K562 (cell line): ENCODE data around the gene HGFAC. TPM values are rescaled to one million over a fixed set of nuclear protein-coding genes. Genes with fewer than 3 reads are reported as not detected.

Experiments used
- ATAC-seq: fragments of 200-7000 bp; cut with Tn5 transposase; 3 replicates; pipeline ENCODE4 v1.9.1; 2020; ENCODE audit warnings: moderate library complexity
- BruUV-seq: library from RNA; stranded (reverse); fragments of 400-500 nt; replicated peaks from 2 replicates; lab custom pipeline; 2021; lab: Mats Ljungman, UMichigan
- CTCF ChIA-PET: fragments of 300-600 bp; formaldehyde crosslinking; extraction: SDS; loops from one replicate; lab custom pipeline; 2021; ENCODE audit warnings: low intra/inter-chr PET ratio; lab: Yijun Ruan, JAX
- POLR2A ChIA-PET: fragments of 300-600, 350-650 bp; sonication (Branson Sonifier 250); formaldehyde crosslinking; extraction: SDS; loops from one replicate; lab custom pipeline; 2021; ENCODE audit warnings: antibody characterized with exemption, inconsistent platforms; lab: Yijun Ruan, JAX
- DNase-seq, 4 experiments: peaks; one replicate each; pipeline versions ENCODE4 v3.0.0 to v3.0.0-alpha.2; 2011 to 2018; ENCODE audit warnings: low spot score in 3 of 4, mixed read lengths in 3 of 4; ENCODE audit errors: extremely low read depth in 1 of 4
- FAIRE-seq: peaks from 2 replicates; lab custom pipeline; 2011; peaks lifted over from hg19 to GRCh38; lab: Jason Lieb, UNC
- H2AFZ ChIP-seq: 2 replicates; pipeline ENCODE4 v1.6.0; 2011; ENCODE audit warnings: low read depth, low read length, control low read depth, inconsistent platforms
- H3K27ac ChIP-seq: fragments of 200-600 bp; 3 replicates; pipeline ENCODE4 v1.8.0; 2011; ENCODE audit warnings: low read depth, mild to moderate bottlenecking, control low read depth, inconsistent platforms, low read length, moderate library complexity, mixed read lengths; ENCODE audit errors: extremely low read depth
- H3K27me3 ChIP-seq, 2 experiments: fragments of 300-600 bp in 1 of 2; 2 replicates in 1 of 2; 3 replicates in 1 of 2; pipeline versions ENCODE4 v1.6.0 to v1.8.0; 2011; ENCODE audit warnings: inconsistent platforms in 2 of 2, low read length in 2 of 2, mild to moderate bottlenecking in 1 of 2, mixed read lengths in 1 of 2, moderate library complexity in 1 of 2; ENCODE audit not compliant: control insufficient read depth in 2 of 2, insufficient read depth in 2 of 2
- H3K36me3 ChIP-seq: fragments of 300-600 bp; 3 replicates; pipeline ENCODE4 v1.8.0; 2011; ENCODE audit warnings: mild to moderate bottlenecking, low read length, inconsistent platforms; ENCODE audit not compliant: control insufficient read depth, insufficient read depth
- H3K4me1 ChIP-seq, 2 experiments: fragments of 200-600 bp in 1 of 2; replicated peaks in 1 of 2; 2 replicates in 1 of 2; 3 replicates in 1 of 2; pipeline versions ENCODE4 v1.5.1 to v1.8.0; 2011; ENCODE audit warnings: inconsistent platforms in 2 of 2, low read length in 2 of 2, mild to moderate bottlenecking in 1 of 2, mixed read lengths in 1 of 2, moderate library complexity in 1 of 2; ENCODE audit not compliant: control insufficient read depth in 2 of 2, insufficient read depth in 2 of 2
- H3K4me2 ChIP-seq: 2 replicates; pipeline ENCODE4 v1.6.1; 2011; ENCODE audit warnings: low read length, control low read depth, inconsistent platforms, mixed read lengths; ENCODE audit not compliant: insufficient read depth
- H3K4me3 ChIP-seq: fragments of 200-600 bp; sonication (generic), shearing (Covaris generic); 2 replicates; pipeline ENCODE4 v1.5.1; 2016; ENCODE audit warnings: control low read depth, inconsistent platforms
- H3K79me2 ChIP-seq: fragments of 200-600 bp; 3 replicates; pipeline ENCODE4 v1.8.0; 2011; ENCODE audit warnings: low read length, inconsistent platforms; ENCODE audit not compliant: control insufficient read depth, insufficient read depth
- H3K9ac ChIP-seq, 2 experiments: 2 replicates each; pipeline versions ENCODE4 v1.6.0 to v1.6.1; 2011; ENCODE audit warnings: low read depth in 2 of 2, low read length in 2 of 2, control low read depth in 1 of 2, inconsistent platforms in 1 of 2, mild to moderate bottlenecking in 1 of 2, mixed read lengths in 1 of 2; ENCODE audit not compliant: insufficient read depth in 1 of 2
- H3K9me1 ChIP-seq: one replicate; pipeline ENCODE4 v1.6.0; 2011; ENCODE audit warnings: inconsistent platforms, mild to moderate bottlenecking, low read length, moderate library complexity; ENCODE audit not compliant: control insufficient read depth, insufficient read depth
- H3K9me3 ChIP-seq: replicated peaks from 2 replicates; pipeline ENCODE4 v1.5.1; 2011; ENCODE audit warnings: low read depth, low read length, inconsistent platforms; ENCODE audit not compliant: control insufficient read depth, insufficient read depth
- H4K20me1 ChIP-seq: replicated peaks from 2 replicates; pipeline ENCODE4 v1.6.1; 2011; ENCODE audit warnings: low read length, inconsistent platforms, mixed read lengths; ENCODE audit not compliant: control insufficient read depth, insufficient read depth
- CTCF ChIP-seq, 3 experiments: IDR thresholded peaks in 2 of 3; conservative IDR thresholded peaks in 1 of 3; 2 replicates each; pipeline ENCODE4 v1.5.1; 2011 to 2012; ENCODE audit warnings: low read length in 3 of 3, mild to moderate bottlenecking in 3 of 3, control low read depth in 2 of 3, improper control_type of control experiment in 1 of 3, inconsistent platforms in 1 of 3, low read depth in 1 of 3, mixed read lengths in 1 of 3, moderate library complexity in 1 of 3; ENCODE audit not compliant: insufficient read depth in 2 of 3
- EP400 ChIP-seq: fragments of 450-650 bp; IDR thresholded peaks from 2 replicates; pipeline ENCODE4 v1.6.1; 2017; ENCODE audit warnings: antibody characterized with exemption, mild to moderate bottlenecking, moderate library complexity
- FOXJ3 ChIP-seq: sonication (generic); formaldehyde crosslinking; IDR thresholded peaks from 2 replicates; pipeline ENCODE4 v1.4.0; 2020; ENCODE audit warnings: mild to moderate bottlenecking, missing genetic modification reagents
- RAD21 ChIP-seq, 2 experiments: fragments of 250-450 bp in 1 of 2; fragments of 450-650 bp in 1 of 2; sonication (Bioruptor Pico) in 1 of 2; formaldehyde crosslinking in 1 of 2; IDR thresholded peaks in 1 of 2; conservative IDR thresholded peaks in 1 of 2; 2 replicates each; pipeline versions ENCODE4 v1.4.0 to v1.8.0; 2020 to 2022; ENCODE audit warnings: mild to moderate bottlenecking in 2 of 2, moderate library complexity in 1 of 2
- REST ChIP-seq, 2 experiments: fragments of 450-650 bp; formaldehyde crosslinking in 1 of 2; IDR thresholded peaks; 2 replicates each; pipeline versions ENCODE4 v1.4.0 to v1.6.1; 2014 to 2020; ENCODE audit warnings: mild to moderate bottlenecking in 2 of 2, borderline replicate concordance in 1 of 2, low read depth in 1 of 2
- STAG1 ChIP-seq: sonication (generic); formaldehyde crosslinking; IDR thresholded peaks from 2 replicates; pipeline ENCODE4 v1.5.0; 2020; ENCODE audit warnings: missing genetic modification reagents, borderline replicate concordance
- ZBTB7A ChIP-seq: IDR thresholded peaks from 2 replicates; pipeline ENCODE4 v1.6.1; 2011; ENCODE audit warnings: low read depth, mild to moderate bottlenecking, low read length, moderate library complexity, borderline replicate concordance; ENCODE audit not compliant: control insufficient read depth
- WGBS: fragments of 100-300 bp; shearing (Covaris generic); methylation state at CpG from one replicate; pipeline ENCODE4 v1.1.6; 2016; ENCODE audit warnings: low coverage, mixed read lengths; ENCODE audit not compliant: insufficient coverage; ENCODE audit errors: missing lambda C conversion rate; 5-methylcytosine and 5-hydroxymethylcytosine counted together
- in situ Hi-C: fragments of 300-500 bp; cut with MboI; formaldehyde crosslinking; loops from 4 replicates; pipeline ENCODE4 v1.15.0; 2018; ENCODE audit warnings: inconsistent platforms, mixed read lengths
- intact Hi-C: fragments of 100-400 bp; cut with micrococcal nuclease; formaldehyde crosslinking; loops from 2 replicates; pipeline ENCODE4 v1.14.2; 2022
- polyA plus RNA-seq, 8 experiments: library from polyadenylated mRNA; depleted of rRNA in 4 of 8; stranded (reverse) in 5 of 8; unstranded in 3 of 8; fragments of >200 nt; fragmentation: Nextera tagmentation in 2 of 8; fragmentation: Illumina TruSeq in 1 of 8; extraction: Ambion mirVana in 2 of 8; extraction: Trizol in 1 of 8; gene quantifications; 2 replicates each; pipeline versions ENCODE4 v1.2.1 to v1.2.3, GENCODE V29; 2011 to 2014; ENCODE audit warnings: inconsistent platforms in 1 of 8, missing spikeins in 1 of 8
- total RNA-seq, 7 experiments: library from RNA; depleted of rRNA in 6 of 7; stranded (reverse); fragments of >200 nt in 6 of 7; fragmentation: Illumina TruSeq in 2 of 7; extraction: Trizol in 2 of 7; gene quantifications; 2 replicates each; pipeline versions ENCODE4 v1.2.1 to v1.2.3, GENCODE V29; 2011 to 2021; ENCODE audit warnings: low replicate concordance in 1 of 7

Gene HGFAC
- total and polyA plus RNA-seq, 9 of the 15 experiments (the other 6 are each of a cell fraction or from before 2014, with no cell fraction given), result 0.13 TPM; not detected in 8

- Histone ChIP-seq H4K20me1 (peaks cover 12% of the 10 kb centered on the region), H3K9me1 (no peaks in the 10 kb centered on the region), H3K9ac (no peak overlapping the region), H3K4me2 (no peak overlapping the region), H3K27ac (no peak overlapping the region), H3K27me3 (peaks cover 0 to 21% of the 10 kb centered on the region in 2 experiments; a peak in 2 of 5 replicates), H3K79me2 (no peaks in the 10 kb centered on the region), H3K36me3 (no peaks in the 10 kb centered on the region), H2AFZ (no peak overlapping the region), H3K4me3 (no peak overlapping the region), H3K9me3 (no peaks in the 10 kb centered on the region), H3K4me1 (peaks cover 0 to 57% of the 10 kb centered on the region in 2 experiments; a peak in 2 of 5 replicates)
- ATAC-seq (peak; percentile 68), DNase-seq (peak in 1 of 4 experiments; percentile 34), FAIRE-seq (no peak)
- intact Hi-C loops (loop anchor here (2.0 kb wide), 1 partner anchor 88 kb away; no protein-coding TSS in a partner anchor), in situ Hi-C loops (no loop called here)
- ChIA-PET POLR2A (interaction anchor here (0.6 to 1.0 kb wide), 2 partner anchors 326 to 370 kb away, joined by 3 read pairs; no protein-coding TSS in a partner anchor), CTCF (no interaction called here)
- peak; percentile 28; the same call in 1 of the 2 replicates for TF ChIP-seq REST (IDR thresholded peaks at IDR 0.05; ENCODE audit: borderline replicate concordance)
- TF ChIP-seq REST (CRISPR knock-in tag; IDR thresholded peaks at IDR 0.05; ENCODE audit: low read depth), result no peak
- TF ChIP-seq ZBTB7A, result peak; percentile 66
- TF ChIP-seq RAD21 (CRISPR knock-in tag; conservative IDR thresholded peaks at IDR 0.05 in 1 of 2, IDR thresholded peaks at IDR 0.05 in 1 of 2), result peak; percentile 14 to 46; a peak in 3 of 4 replicates
- TF ChIP-seq EP400, result no peak
- TF ChIP-seq CTCF (IDR thresholded peaks at IDR 0.05 in 2 of 3, conservative IDR thresholded peaks at IDR 0.05 in 1 of 3; ENCODE audit: insufficient read depth in 2 of 3, low read depth in 1 of 3, low read length in 3 of 3), result peak; percentile 34 to 52 (median 42); a peak in 4 of 6 replicates
- TF ChIP-seq STAG1 (CRISPR knock-in tag), result peak; percentile 26; the same call in 1 of the 2 replicates
- TF ChIP-seq FOXJ3 (CRISPR knock-in tag), result no peak
- under 1% methylated on average over 13 of the region's 16 CpGs for whole genome bisulfite sequencing
- no TSS peak for BruUV-seq
Measured at GRCh38 chr4:3434881-3435685, 6.7 kb upstream of the HGFAC start.
